Activated T-cell treated with anti-CD3 and anti-CD28 coated beads, Interleukin-2, amount 50 U/mL, for 1 hour (primary cell): ENCODE results near the gene MAD2L1BP.
A peak's percentile ranks its signal among the peaks of the same experiment; 100 is the strongest.
"Not testable (repeated sequence)": the region's sequence is repeated elsewhere in the genome, so short reads cannot be mapped to it uniquely, and the experiment has no call there.

Source experiments
- DNase-seq: peaks from one replicate; pipeline ENCODE4 v3.0.0-alpha.2; 2020

Gene MAD2L1BP

GRCh38 chr6:43627008-43627825 lies 8.4 kb upstream of the MAD2L1BP start:
- DNase-seq: no peak

- peak; percentile 59 for DNase-seq
These were observed 7.1 kb upstream of the MAD2L1BP start for GRCh38 chr6:43628393-43629103.

GRCh38 chr6:43629104-43629504 lies 6.5 kb upstream of the MAD2L1BP start, which contains the start of gene GTPBP2:
TSS of gene GTPBP2 (minus strand) at chr6:43629264. CDS start at chr6:43629162, 102 bp downstream.
- peak; percentile 93 for DNase-seq

- DNase-seq: peak; percentile 84
These were observed 5.9 kb upstream of the MAD2L1BP start for GRCh38 chr6:43629505-43630300.

- DNase-seq: no peak
These were observed 4.5 kb upstream of the MAD2L1BP start for GRCh38 chr6:43630980-43631619.

GRCh38 chr6:43633002-43633401 lies 2.6 kb upstream of the MAD2L1BP start:
- not testable (repeated sequence) for DNase-seq

- no peak for DNase-seq
These were observed 837 bp upstream of the MAD2L1BP start for GRCh38 chr6:43634702-43635303.

- DNase-seq: peak; percentile 31
These were observed 644 bp downstream of the MAD2L1BP start for GRCh38 chr6:43636308-43636659.

GRCh38 chr6:43639984-43640800 lies 4.6 kb downstream of the MAD2L1BP start:
- DNase-seq: no peak

GRCh38 chr6:43644940-43645612 lies 9.4 kb downstream of the MAD2L1BP start, which contains the start of gene RSPH9:
TSS of gene RSPH9 (plus strand) at chr6:43645036. CDS start at chr6:43645099, 63 bp downstream.
- DNase-seq: peak; percentile 70

- no peak for DNase-seq
These were observed 9.9 kb downstream of the MAD2L1BP start for GRCh38 chr6:43645613-43645964.

GRCh38 chr6:43647613-43648012 lies 12.0 kb downstream of the MAD2L1BP start:
- DNase-seq: no peak

- no peak for DNase-seq
These were observed 12.6 kb downstream of the MAD2L1BP start for GRCh38 chr6:43648248-43648647.

- not testable (repeated sequence) for DNase-seq
These were observed 17.2 kb downstream of the MAD2L1BP start for GRCh38 chr6:43652822-43653221.

GRCh38 chr6:43657221-43657802 lies 21.7 kb downstream of the MAD2L1BP start:
- no peak for DNase-seq

GRCh38 chr6:43658161-43658560 lies 22.5 kb downstream of the MAD2L1BP start:
- DNase-seq: no peak

GRCh38 chr6:43662948-43663347 lies 27.3 kb downstream of the MAD2L1BP start:
- DNase-seq: not testable (repeated sequence)

- no peak for DNase-seq
These were observed 29.7 kb downstream of the MAD2L1BP start for GRCh38 chr6:43665376-43665775.

GRCh38 chr6:43666196-43666920 lies 30.7 kb downstream of the MAD2L1BP start:
- DNase-seq: no peak
